ENCODE data around the gene SDC1. TPM values are rescaled to one million over a fixed set of nuclear protein-coding genes. Genes with fewer than 3 reads are reported as not detected.

The SDC1 gene
- total RNA-seq, 1 donor from 2014 or later = 35.1 TPM

DNA sequence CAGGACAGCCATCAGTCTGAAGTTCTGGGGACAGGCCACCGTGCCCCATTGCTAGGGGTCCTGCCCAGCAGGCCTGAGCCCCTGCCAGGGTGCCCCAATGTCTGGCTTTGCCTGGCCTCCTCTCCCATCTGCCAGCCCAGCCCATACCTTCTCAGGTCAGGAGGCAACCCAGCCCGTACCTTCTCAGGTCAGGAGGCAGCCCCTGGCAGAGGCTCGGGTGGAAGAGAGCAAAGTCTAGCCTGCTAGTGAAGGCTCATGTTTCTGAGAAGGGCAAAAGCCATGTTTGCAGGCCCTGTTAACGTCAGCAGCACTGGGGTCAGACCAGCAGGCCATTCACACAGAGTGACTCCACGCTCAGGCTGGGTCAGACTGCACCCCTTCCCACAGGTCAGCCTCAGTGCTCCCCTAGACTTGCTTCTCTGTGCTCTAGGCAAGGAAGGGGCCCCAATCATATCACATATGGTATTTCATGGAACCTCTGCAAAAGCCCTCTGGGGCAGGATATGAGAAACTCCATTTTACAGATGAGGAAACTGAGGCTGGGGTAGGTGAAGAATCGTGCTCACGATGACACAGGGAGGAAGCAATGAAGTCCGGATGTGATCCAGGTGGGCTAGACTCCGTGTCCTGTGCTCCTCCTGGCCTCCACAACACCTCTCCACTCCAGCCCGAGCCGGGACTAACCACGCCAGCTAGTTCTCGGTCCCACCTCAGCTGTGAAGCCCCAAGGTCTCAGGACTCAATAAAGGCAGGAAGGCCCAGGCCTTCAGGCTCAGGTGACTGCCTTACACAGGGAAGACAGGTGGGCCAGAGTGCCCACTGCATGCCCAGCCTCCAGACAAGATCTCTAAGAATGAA is 9.5 kb downstream of the SDC1 start:
- no peak overlapping the region for H3K4me3 Mint-ChIP-seq (ENCODE audit: low read depth)
- no peaks in the 10 kb centered on the region for H3K27me3 Mint-ChIP-seq
- no peaks in the 10 kb centered on the region for H3K9me3 Mint-ChIP-seq (ENCODE audit: low read depth)
- no peak for DNase-seq (ENCODE audit: low spot score, unreplicated experiment)
- H3K36me3 Mint-ChIP-seq (ENCODE audit: insufficient read depth) = no peaks in the 10 kb centered on the region
- no peak overlapping the region for H3K27ac Mint-ChIP-seq
- TF ChIP-seq, protein P1, sequence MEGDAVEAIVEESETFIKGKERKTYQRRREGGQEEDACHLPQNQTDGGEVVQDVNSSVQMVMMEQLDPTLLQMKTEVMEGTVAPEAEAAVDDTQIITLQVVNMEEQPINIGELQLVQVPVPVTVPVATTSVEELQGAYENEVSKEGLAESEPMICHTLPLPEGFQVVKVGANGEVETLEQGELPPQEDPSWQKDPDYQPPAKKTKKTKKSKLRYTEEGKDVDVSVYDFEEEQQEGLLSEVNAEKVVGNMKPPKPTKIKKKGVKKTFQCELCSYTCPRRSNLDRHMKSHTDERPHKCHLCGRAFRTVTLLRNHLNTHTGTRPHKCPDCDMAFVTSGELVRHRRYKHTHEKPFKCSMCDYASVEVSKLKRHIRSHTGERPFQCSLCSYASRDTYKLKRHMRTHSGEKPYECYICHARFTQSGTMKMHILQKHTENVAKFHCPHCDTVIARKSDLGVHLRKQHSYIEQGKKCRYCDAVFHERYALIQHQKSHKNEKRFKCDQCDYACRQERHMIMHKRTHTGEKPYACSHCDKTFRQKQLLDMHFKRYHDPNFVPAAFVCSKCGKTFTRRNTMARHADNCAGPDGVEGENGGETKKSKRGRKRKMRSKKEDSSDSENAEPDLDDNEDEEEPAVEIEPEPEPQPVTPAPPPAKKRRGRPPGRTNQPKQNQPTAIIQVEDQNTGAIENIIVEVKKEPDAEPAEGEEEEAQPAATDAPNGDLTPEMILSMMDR (IDR thresholded peaks at IDR 0.05; ENCODE audit: unreplicated experiment) = no peak
- H3K4me1 Mint-ChIP-seq (ENCODE audit: low read depth) = peaks cover 20% of the 10 kb centered on the region

GRCh38 chr2:20214566-20215182 is 10.3 kb downstream of the SDC1 start:
- H3K4me1 Mint-ChIP-seq (ENCODE audit: low read depth) = peaks cover 20% of the 10 kb centered on the region
- no peaks in the 10 kb centered on the region for H3K36me3 Mint-ChIP-seq (ENCODE audit: insufficient read depth)
- no peaks in the 10 kb centered on the region for H3K27me3 Mint-ChIP-seq
- TF ChIP-seq, protein P1 (IDR thresholded peaks at IDR 0.05; ENCODE audit: unreplicated experiment) = no peak
- no peak for DNase-seq (ENCODE audit: low spot score, unreplicated experiment)
- H3K9me3 Mint-ChIP-seq (ENCODE audit: low read depth) = no peaks in the 10 kb centered on the region
- no peak overlapping the region for H3K27ac Mint-ChIP-seq
- no peak overlapping the region for H3K4me3 Mint-ChIP-seq (ENCODE audit: low read depth)

DNA sequence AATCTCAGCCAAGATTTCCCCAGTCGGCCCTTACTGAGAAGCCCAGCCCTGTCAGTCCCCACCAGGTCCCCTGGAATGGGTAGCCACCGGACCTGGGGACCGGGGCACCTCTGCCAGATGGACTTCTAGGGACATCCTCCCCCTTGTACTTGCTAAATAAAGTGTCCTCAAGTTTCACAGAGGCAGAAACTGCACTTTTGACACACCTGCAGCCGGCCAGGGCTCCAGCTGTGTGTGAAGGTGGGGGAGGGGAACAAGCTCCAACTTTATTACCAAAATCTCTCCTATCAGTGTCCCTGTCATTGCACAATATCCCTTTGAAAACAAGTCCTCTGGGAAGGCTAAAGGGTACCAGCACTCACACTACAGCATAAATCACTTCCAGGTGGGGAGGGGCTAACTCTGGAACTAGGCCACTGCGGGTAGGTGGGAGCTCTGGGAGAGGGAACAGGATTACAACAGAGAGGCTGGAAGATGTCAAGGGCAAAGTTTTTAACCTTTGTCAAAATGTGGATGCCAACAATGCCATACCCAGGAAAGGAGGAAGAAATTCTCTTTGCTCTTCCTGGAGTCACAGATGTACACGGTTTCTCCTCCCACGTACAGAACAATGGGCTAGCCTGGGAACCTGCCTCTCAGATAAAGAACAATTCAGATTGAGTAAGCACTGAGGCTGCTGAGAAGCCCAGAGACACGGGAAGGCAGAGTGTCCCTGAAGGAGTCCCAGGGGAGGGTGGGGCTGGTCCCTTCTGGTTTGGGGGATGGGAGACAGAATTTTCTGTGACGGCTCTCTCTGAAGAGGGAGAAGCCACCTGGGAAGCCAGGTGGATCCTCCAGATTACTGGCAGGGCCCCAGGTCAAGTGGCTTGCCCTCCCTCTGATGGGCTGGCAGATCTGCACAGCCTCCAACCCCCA is 11.0 kb downstream of the SDC1 start:
- TF ChIP-seq, protein P1 (IDR thresholded peaks at IDR 0.05; ENCODE audit: unreplicated experiment) = no peak
- H3K4me1 Mint-ChIP-seq (ENCODE audit: low read depth) = peaks cover 24% of the 10 kb centered on the region
- no peak overlapping the region for H3K4me3 Mint-ChIP-seq (ENCODE audit: low read depth)
- no peaks in the 10 kb centered on the region for H3K27me3 Mint-ChIP-seq
- no peaks in the 10 kb centered on the region for H3K36me3 Mint-ChIP-seq (ENCODE audit: insufficient read depth)
- H3K27ac Mint-ChIP-seq = no peak overlapping the region
- DNase-seq (ENCODE audit: low spot score, unreplicated experiment) = no peak
- no peaks in the 10 kb centered on the region for H3K9me3 Mint-ChIP-seq (ENCODE audit: low read depth)

GRCh38 chr2:20212871-20213503 is 11.9 kb downstream of the SDC1 start:
- DNase-seq (ENCODE audit: low spot score, unreplicated experiment) = no peak
- Mint-ChIP-seq H3K4me3 (ENCODE audit: low read depth) (no peak overlapping the region), H3K36me3 (ENCODE audit: insufficient read depth) (no peaks in the 10 kb centered on the region), H3K9me3 (ENCODE audit: low read depth) (no peaks in the 10 kb centered on the region), H3K4me1 (ENCODE audit: low read depth) (peaks cover 31% of the 10 kb centered on the region), H3K27me3 (no peaks in the 10 kb centered on the region), H3K27ac (no peak overlapping the region)
- TF ChIP-seq, protein P1 (IDR thresholded peaks at IDR 0.05; ENCODE audit: unreplicated experiment) = no peak
